Fibroblast of villous mesenchyme (primary cell): ENCODE data around the gene SLC33A1. TPM values are rescaled to one million over a fixed set of nuclear protein-coding genes. Genes with fewer than 3 reads are reported as not detected.
"Not testable (repeated sequence)": the region's sequence is repeated elsewhere in the genome, so short reads cannot be mapped to it uniquely, and the experiment has no call there.

ENCODE experiments used
- DNase-seq: peaks from one replicate; pipeline ENCODE4 v3.0.0-alpha.2; 2010; ENCODE audit warnings: low read depth
- H3K4me3 ChIP-seq: 2 replicates; pipeline ENCODE4 v1.5.1; 2011; ENCODE audit warnings: low read depth, mild to moderate bottlenecking, low read length
- CTCF ChIP-seq: IDR thresholded peaks from 2 replicates; pipeline ENCODE4 v1.5.1; 2012; ENCODE audit warnings: low read depth, mild to moderate bottlenecking, low read length; ENCODE audit not compliant: insufficient read depth
- total RNA-seq: library from RNA; depleted of rRNA; stranded (reverse); fragments of >200 nt; gene quantifications from 2 replicates; pipeline ENCODE4 v1.2.3, GENCODE V29; 2012

The SLC33A1 gene
- total RNA-seq, 1 donor: 57.0 TPM

DNA sequence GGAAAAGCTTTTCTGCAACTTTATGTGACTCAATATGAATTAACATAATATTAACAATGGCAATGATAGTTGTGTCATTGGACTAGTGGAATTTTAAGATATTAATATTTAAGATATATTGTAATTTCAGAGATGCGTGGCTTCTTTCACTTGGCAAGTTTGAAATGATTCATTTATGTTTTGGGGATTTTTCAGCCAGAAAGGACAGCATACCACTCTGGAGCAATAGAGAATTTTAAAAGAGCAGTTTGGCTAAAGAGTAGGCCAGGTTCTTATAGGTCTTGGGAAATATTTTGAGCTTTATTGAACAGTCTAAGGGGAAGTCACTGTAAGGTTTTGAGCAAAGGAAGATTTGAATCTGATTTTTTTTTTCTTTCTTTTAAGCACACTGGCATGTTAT is 32.7 kb upstream of the SLC33A1 start:
- no peak overlapping the region for H3K4me3 ChIP-seq
- DNase-seq: no peak
- TF ChIP-seq CTCF: no peak

DNA sequence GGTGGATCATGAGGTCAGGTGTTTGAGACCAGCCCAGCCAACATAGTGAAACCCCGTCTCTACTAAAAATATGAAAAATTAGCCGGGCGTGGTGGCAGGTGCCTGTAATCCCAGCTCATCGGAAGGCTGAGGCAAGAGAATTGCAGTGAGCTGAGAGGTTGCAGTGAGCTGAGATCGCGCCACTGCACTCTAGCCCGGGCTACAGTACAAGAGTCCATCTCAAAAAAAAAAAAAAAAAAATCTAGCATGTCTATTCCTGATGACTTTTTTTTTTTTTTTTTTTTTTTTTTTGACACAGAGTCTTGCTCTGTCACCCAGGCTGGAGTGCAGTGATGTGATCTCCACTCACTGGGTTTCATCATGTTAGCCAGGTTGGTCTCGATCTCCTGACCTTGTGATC is 32.1 kb upstream of the SLC33A1 start:
- not testable (repeated sequence) for H3K4me3 ChIP-seq, DNase-seq

DNA sequence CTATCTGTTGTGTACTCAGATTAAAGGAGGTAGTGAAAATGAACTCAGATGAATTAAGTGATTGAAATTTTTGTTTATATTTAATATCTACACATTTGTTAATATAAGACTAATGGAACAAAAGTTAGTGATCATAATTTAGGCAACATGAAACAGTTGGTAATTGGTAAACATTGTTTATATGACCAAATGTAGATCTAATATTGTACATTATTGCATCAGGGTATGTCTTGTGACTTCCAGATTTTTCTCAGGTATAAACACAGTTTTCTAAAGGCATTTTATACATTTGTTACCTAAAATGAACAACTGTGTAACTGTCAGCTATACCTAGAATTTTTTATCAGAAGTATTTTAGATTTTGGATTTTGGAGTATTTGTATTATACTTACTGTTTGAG is 31.1 kb upstream of the SLC33A1 start:
- no peak for DNase-seq
- H3K4me3 ChIP-seq: no peak overlapping the region
- no peak for TF ChIP-seq CTCF

- no peak for DNase-seq
These were observed 30.1 kb upstream of the SLC33A1 start for GRCh38 chr3:155884292-155884691.

GRCh38 chr3:155880286-155880685 is 26.1 kb upstream of the SLC33A1 start:
- TF ChIP-seq CTCF: no peak
- H3K4me3 ChIP-seq: no peak overlapping the region
- DNase-seq: no peak

More at GRCh38 chr3:155884292-155884691, 30.1 kb upstream of the SLC33A1 start:
- H3K4me3 ChIP-seq: no peak overlapping the region
- TF ChIP-seq CTCF: no peak

DNA sequence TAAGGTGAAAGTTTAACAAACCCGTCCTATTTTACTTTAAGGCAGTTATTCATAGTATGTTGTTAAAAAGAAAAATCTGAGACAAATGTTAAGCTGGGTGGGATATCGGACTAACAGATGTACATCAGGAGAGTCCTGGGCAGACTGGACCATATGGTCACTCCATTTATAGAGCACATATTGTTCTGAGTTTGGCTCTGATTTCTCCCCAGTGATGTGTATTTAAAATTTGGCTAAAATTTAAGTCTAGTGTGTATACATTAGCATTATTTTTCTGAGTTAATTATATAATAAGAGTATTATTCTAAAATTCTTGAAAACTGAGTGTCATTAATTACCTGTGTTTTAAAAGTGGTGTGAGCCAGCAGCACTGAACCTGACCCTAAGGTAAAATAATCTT is 22.3 kb upstream of the SLC33A1 start:
- no peak overlapping the region for H3K4me3 ChIP-seq
- DNase-seq: no peak

DNA sequence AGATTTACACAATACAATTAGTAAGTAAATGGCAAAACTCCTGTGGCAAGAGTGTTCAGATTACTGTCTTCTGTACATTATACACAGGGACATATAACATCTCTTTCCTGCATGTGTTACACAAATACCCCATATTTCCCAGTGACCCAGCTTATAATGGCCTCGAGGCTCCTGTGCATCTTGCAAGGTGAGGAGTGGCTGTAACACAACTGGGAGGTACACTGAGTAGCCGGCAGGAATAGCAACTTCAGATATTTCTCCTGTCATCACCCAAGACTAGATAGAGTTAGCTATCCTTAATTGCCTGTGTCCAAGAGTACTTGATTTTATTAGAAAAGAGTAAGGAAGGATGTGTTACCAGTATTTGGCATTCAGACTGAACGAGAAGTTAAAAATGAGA is 21.8 kb upstream of the SLC33A1 start:
- TF ChIP-seq CTCF: no peak
- no peak for DNase-seq
- no peak overlapping the region for H3K4me3 ChIP-seq

More for the DNA sequence above, 22.3 kb upstream of the SLC33A1 start:
- TF ChIP-seq CTCF: no peak
